ENCODE data around the gene PCYT2. TPM values are rescaled to one million over a fixed set of nuclear protein-coding genes. Genes with fewer than 3 reads are reported as not detected.

The PCYT2 gene
- total and polyA plus RNA-seq, 9 of the 15 experiments (the other 6 are each of a cell fraction or from before 2014, with no cell fraction given) = 0.92 to 134 (median 82.5) TPM

GRCh38 chr17:81867991-81868673 lies 43.1 kb downstream of the PCYT2 start (continued):
- no peak for TF ChIP-seq FOXK1 (CRISPR knock-in tag; IDR thresholded peaks at IDR 0.05; ENCODE audit: borderline replicate concordance)
- TF ChIP-seq ZNF592 (IDR thresholded peaks at IDR 0.05) = peak; percentile 39; the same call in 1 of the 2 replicates
- TF ChIP-seq USF2 (CRISPR knock-in tag; IDR thresholded peaks at IDR 0.05) = peak; percentile 41; the same call in 1 of the 2 replicates
- TF ChIP-seq GABPB1 (CRISPR knock-in tag; IDR thresholded peaks at IDR 0.05) = peak; percentile 40; the same call in 1 of the 2 replicates
- TF ChIP-seq ARID1B (IDR thresholded peaks at IDR 0.05) = no peak
- peak; percentile 51; the same call in 1 of the 2 replicates for TF ChIP-seq GATA2 (CRISPR knock-in tag; IDR thresholded peaks at IDR 0.05)
- TF ChIP-seq MNT (conservative IDR thresholded peaks at IDR 0.05) = peak in 1 of 2 experiments; percentile 46; a peak in 1 of 4 replicates
- TF ChIP-seq THAP12 (CRISPR knock-in tag; IDR thresholded peaks at IDR 0.05) = 0 out of 2 replicates have a peak, but pooled peaks have one; percentile 9
